Measurements from ENCODE around the gene LAMC2. TPM values are rescaled to one million over a fixed set of nuclear protein-coding genes. Genes with fewer than 3 reads are reported as not detected.

Gene LAMC2
- total and polyA plus RNA-seq, 11 donors, result 0.50 to 15.4 (median 1.5) TPM

DNA sequence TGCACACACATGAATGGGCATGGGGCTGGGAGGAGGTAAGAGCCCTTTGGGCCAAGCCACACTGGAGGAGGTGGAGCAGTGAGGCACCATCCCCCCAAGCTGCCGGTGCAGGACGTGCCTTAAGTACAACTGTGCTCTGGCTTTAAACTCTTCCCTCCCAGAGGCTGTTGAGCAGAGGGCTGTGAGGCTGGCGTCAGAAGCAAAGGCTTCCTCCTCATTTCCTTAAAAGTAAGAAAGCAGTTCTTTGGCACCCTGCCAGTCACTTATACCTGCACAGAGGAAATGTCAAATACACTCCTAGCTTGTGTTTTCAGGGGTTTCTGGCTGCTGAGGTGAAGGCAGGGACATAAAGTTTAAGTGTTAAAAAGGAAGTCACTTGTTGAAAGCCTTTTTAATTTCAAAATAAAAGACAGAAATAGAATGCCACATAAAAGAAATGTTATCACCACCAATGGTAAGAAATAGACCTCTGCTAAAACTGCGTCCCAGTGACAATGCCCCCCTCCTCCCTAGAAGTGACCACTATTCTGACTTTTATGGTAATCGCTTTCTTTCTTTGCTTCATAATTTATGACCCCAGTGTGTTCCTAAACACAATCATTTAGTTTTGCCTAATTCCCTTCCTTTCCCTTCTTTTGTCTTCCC lies 33.0 kb downstream of the LAMC2 start:
- Histone ChIP-seq H3K9me3 (no peaks in the 10 kb centered on the region), H3K4me3 (no peak overlapping the region), H3K27ac (peak overlapping the region in 11 of 12 donors; percentile 20 to 80 (median 53)), H3K4me1 (peaks cover 0 to 24% (median 17%) of the 10 kb centered on the region in 12 donors), H3K36me3 (no peaks in the 10 kb centered on the region), H3K27me3 (no peaks in the 10 kb centered on the region)
- no peak for TF ChIP-seq POLR2A (IDR thresholded peaks at IDR 0.05)
- TF ChIP-seq, protein P1, sequence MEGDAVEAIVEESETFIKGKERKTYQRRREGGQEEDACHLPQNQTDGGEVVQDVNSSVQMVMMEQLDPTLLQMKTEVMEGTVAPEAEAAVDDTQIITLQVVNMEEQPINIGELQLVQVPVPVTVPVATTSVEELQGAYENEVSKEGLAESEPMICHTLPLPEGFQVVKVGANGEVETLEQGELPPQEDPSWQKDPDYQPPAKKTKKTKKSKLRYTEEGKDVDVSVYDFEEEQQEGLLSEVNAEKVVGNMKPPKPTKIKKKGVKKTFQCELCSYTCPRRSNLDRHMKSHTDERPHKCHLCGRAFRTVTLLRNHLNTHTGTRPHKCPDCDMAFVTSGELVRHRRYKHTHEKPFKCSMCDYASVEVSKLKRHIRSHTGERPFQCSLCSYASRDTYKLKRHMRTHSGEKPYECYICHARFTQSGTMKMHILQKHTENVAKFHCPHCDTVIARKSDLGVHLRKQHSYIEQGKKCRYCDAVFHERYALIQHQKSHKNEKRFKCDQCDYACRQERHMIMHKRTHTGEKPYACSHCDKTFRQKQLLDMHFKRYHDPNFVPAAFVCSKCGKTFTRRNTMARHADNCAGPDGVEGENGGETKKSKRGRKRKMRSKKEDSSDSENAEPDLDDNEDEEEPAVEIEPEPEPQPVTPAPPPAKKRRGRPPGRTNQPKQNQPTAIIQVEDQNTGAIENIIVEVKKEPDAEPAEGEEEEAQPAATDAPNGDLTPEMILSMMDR (IDR thresholded peaks at IDR 0.05), result no peak
- intact Hi-C loops (cut with DNase I), result no loop called here
- ATAC-seq, result peak; percentile 67 to 89 (median 74)
- peak in 4 of 5 donors; percentile 35 to 45 (median 38) for DNase-seq
- 29 to 40% (median 34%) methylated on average over 5 of the region's 5 CpGs for WGBS, 4 donors

DNA sequence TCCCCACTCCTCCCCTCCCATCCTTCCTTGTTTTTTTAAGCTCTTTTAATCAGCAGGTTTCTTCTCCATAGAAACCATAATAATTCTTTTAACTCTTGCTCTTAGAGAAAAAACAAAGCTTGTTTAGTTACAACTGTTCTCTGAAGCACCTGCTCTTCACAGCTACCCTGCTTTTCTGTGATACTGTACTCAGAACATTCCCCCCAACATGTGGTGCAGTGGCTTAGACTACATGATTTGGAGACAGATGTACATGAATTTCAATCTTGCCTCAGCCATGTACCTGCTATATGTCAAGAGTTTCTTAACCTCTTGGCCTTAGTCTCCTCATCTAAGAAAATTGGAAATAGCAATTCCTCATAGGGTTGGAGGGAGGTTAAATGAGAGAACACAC lies 33.5 kb downstream of the LAMC2 start:
- ATAC-seq (no peak), DNase-seq (no peak)
- Histone ChIP-seq H3K27ac (peak overlapping the region in 3 of 12 donors; percentile 55 to 80 (median 58)), H3K9me3 (no peaks in the 10 kb centered on the region), H3K4me1 (peaks cover 0 to 24% (median 17%) of the 10 kb centered on the region in 12 donors), H3K4me3 (no peak overlapping the region), H3K36me3 (no peaks in the 10 kb centered on the region), H3K27me3 (no peaks in the 10 kb centered on the region)
- intact Hi-C loops (cut with DNase I), result loop anchor here in 2 of 10 donors (5.0 kb wide), 2 partner anchors 72 to 77 kb away; no protein-coding TSS in a partner anchor
- TF ChIP-seq POLR2A (IDR thresholded peaks at IDR 0.05), result no peak
- TF ChIP-seq, protein P1 (IDR thresholded peaks at IDR 0.05), result no peak

DNA sequence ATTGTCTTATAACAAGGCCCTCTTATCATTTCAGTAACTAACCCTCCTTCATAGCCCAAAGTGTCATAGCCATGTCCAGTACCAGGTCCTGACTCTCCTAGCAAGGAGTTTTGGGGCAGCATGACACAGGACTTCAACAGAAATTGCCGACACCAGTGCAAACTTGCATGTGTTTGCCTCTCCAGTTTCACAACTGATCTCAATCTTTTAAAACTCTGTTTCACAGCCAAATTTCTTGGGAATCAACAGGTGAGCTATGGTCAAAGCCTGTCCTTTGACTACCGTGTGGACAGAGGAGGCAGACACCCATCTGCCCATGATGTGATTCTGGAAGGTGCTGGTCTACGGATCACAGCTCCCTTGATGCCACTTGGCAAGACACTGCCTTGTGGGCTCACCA lies 36.8 kb downstream of the LAMC2 start:
- DNase-seq (no peak), ATAC-seq (no peak)
- Histone ChIP-seq H3K27ac (no peak overlapping the region), H3K9me3 (no peaks in the 10 kb centered on the region), H3K4me3 (no peak overlapping the region), H3K27me3 (no peaks in the 10 kb centered on the region), H3K4me1 (peaks cover 0 to 22% (median 14%) of the 10 kb centered on the region in 12 donors), H3K36me3 (no peaks in the 10 kb centered on the region)
- TF ChIP-seq POLR2A (IDR thresholded peaks at IDR 0.05), result no peak
- TF ChIP-seq, protein P1 (IDR thresholded peaks at IDR 0.05), result no peak
- intact Hi-C loops (cut with DNase I), result loop anchor here in 2 of 10 donors (5.0 kb wide), 2 partner anchors 76 to 81 kb away; no protein-coding TSS in a partner anchor
- WGBS, 4 donors, result 97 to 100% (median 98%) methylated on average over 3 of the region's 3 CpGs

DNA sequence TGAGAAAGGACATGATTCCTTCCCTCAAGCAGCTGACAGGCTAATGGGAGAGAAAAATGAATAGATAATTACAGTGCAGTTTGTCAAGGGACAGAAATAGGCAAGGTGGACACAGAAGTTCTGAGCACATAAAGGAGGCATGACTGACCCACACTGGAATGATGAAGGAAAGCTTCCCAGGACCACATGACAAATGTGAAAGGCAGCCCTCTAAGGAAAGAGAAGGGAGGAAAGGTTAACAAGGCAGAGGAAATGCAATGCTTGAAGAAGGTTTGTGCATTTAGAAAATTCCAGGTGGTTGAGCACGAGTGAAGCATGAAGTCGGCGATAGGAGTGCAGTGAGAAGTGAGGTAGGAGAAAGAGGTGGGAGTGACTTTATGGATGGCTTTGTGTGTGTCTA lies 37.4 kb downstream of the LAMC2 start:
- no peak overlapping the region for H3K4me3 ChIP-seq
- DNase-seq, result no peak
- 72 to 93% (median 88%) methylated on average over 3 of the region's 3 CpGs for whole genome bisulfite sequencing, 4 donors
- no peaks in the 10 kb centered on the region for H3K36me3 ChIP-seq
- ATAC-seq, result no peak
- H3K9me3 ChIP-seq, result no peaks in the 10 kb centered on the region
- no peak overlapping the region for H3K27ac ChIP-seq
- no peaks in the 10 kb centered on the region for H3K27me3 ChIP-seq
- H3K4me1 ChIP-seq, result peaks cover 0 to 17% (median 9%) of the 10 kb centered on the region in 12 donors
- TF ChIP-seq POLR2A (IDR thresholded peaks at IDR 0.05), result no peak
- TF ChIP-seq, protein P1 (IDR thresholded peaks at IDR 0.05), result no peak
- intact Hi-C loops (cut with DNase I), result loop anchor here in 2 of 10 donors (5.0 kb wide), 2 partner anchors 76 to 81 kb away; no protein-coding TSS in a partner anchor
